ENCODE data around the gene RIGI.

Gene RIGI

GRCh38 chr9:32503008-32503407 is 23.0 kb downstream of the RIGI start:
- no peak overlapping the region for H3K4me3 Mint-ChIP-seq
- peaks cover 29% of the 10 kb centered on the region for H3K36me3 Mint-ChIP-seq (ENCODE audit: low read depth)
- no peaks in the 10 kb centered on the region for H3K27me3 Mint-ChIP-seq
- peaks cover 1% of the 10 kb centered on the region for H3K4me1 Mint-ChIP-seq (ENCODE audit: low read depth)
- no peaks in the 10 kb centered on the region for H3K9me3 Mint-ChIP-seq
- H3K27ac Mint-ChIP-seq, result peak overlapping the region; percentile 19
- DNase-seq, result no peak

- H3K27ac Mint-ChIP-seq, result peak overlapping the region; percentile 35
- peaks cover 33% of the 10 kb centered on the region for H3K36me3 Mint-ChIP-seq (ENCODE audit: low read depth)
- peaks cover 1% of the 10 kb centered on the region for H3K4me1 Mint-ChIP-seq (ENCODE audit: low read depth)
- H3K4me3 Mint-ChIP-seq, result no peak overlapping the region
- no peaks in the 10 kb centered on the region for H3K9me3 Mint-ChIP-seq
- H3K27me3 Mint-ChIP-seq, result no peaks in the 10 kb centered on the region
- no peak for DNase-seq
Measured at GRCh38 chr9:32502464-32502863, 23.5 kb downstream of the RIGI start.

- DNase-seq, result no peak
- H3K27me3 Mint-ChIP-seq, result no peaks in the 10 kb centered on the region
- H3K4me1 Mint-ChIP-seq (ENCODE audit: low read depth), result peaks cover 1% of the 10 kb centered on the region
- H3K27ac Mint-ChIP-seq, result no peak overlapping the region
- H3K9me3 Mint-ChIP-seq, result no peaks in the 10 kb centered on the region
- peaks cover 38% of the 10 kb centered on the region for H3K36me3 Mint-ChIP-seq (ENCODE audit: low read depth)
- no peak overlapping the region for H3K4me3 Mint-ChIP-seq
Measured at GRCh38 chr9:32501868-32502267, 24.1 kb downstream of the RIGI start.

- H3K27me3 Mint-ChIP-seq, result no peaks in the 10 kb centered on the region
- peaks cover 49% of the 10 kb centered on the region for H3K36me3 Mint-ChIP-seq (ENCODE audit: low read depth)
- peaks cover 1% of the 10 kb centered on the region for H3K4me1 Mint-ChIP-seq (ENCODE audit: low read depth)
- no peaks in the 10 kb centered on the region for H3K9me3 Mint-ChIP-seq
- H3K27ac Mint-ChIP-seq, result no peak overlapping the region
- no peak for DNase-seq
- H3K4me3 Mint-ChIP-seq, result no peak overlapping the region
Measured at GRCh38 chr9:32500768-32501167, 25.2 kb downstream of the RIGI start.

- H3K4me3 Mint-ChIP-seq, result no peak overlapping the region
- peaks cover 1% of the 10 kb centered on the region for H3K4me1 Mint-ChIP-seq (ENCODE audit: low read depth)
- peaks cover 62% of the 10 kb centered on the region for H3K36me3 Mint-ChIP-seq (ENCODE audit: low read depth)
- H3K9me3 Mint-ChIP-seq, result no peaks in the 10 kb centered on the region
- H3K27ac Mint-ChIP-seq, result no peak overlapping the region
- no peaks in the 10 kb centered on the region for H3K27me3 Mint-ChIP-seq
- no peak for DNase-seq
Measured at GRCh38 chr9:32497921-32498320, 28.1 kb downstream of the RIGI start.

- no peaks in the 10 kb centered on the region for H3K4me1 Mint-ChIP-seq (ENCODE audit: low read depth)
- peaks cover 72% of the 10 kb centered on the region for H3K36me3 Mint-ChIP-seq (ENCODE audit: low read depth)
- no peak overlapping the region for H3K4me3 Mint-ChIP-seq
- H3K9me3 Mint-ChIP-seq, result no peaks in the 10 kb centered on the region
- no peaks in the 10 kb centered on the region for H3K27me3 Mint-ChIP-seq
- no peak overlapping the region for H3K27ac Mint-ChIP-seq
- DNase-seq, result no peak
Measured at GRCh38 chr9:32490601-32491000, 35.4 kb downstream of the RIGI start.

GRCh38 chr9:32487981-32488380 is 38.0 kb downstream of the RIGI start:
- H3K9me3 Mint-ChIP-seq, result no peaks in the 10 kb centered on the region
- no peak overlapping the region for H3K27ac Mint-ChIP-seq
- no peak overlapping the region for H3K4me3 Mint-ChIP-seq

GRCh38 chr9:32486839-32487562 is 39.0 kb downstream of the RIGI start:
- no peak for DNase-seq
- H3K36me3 Mint-ChIP-seq (ENCODE audit: low read depth), result peaks cover 80% of the 10 kb centered on the region
- no peaks in the 10 kb centered on the region for H3K27me3 Mint-ChIP-seq
- H3K9me3 Mint-ChIP-seq, result no peaks in the 10 kb centered on the region
- H3K27ac Mint-ChIP-seq, result peak overlapping the region; percentile 20
- H3K4me3 Mint-ChIP-seq, result no peak overlapping the region
- H3K4me1 Mint-ChIP-seq (ENCODE audit: low read depth), result no peaks in the 10 kb centered on the region

More at GRCh38 chr9:32487981-32488380, 38.0 kb downstream of the RIGI start:
- Mint-ChIP-seq H3K27me3 (no peaks in the 10 kb centered on the region), H3K36me3 (ENCODE audit: low read depth) (peaks cover 79% of the 10 kb centered on the region), H3K4me1 (ENCODE audit: low read depth) (no peaks in the 10 kb centered on the region)
- DNase-seq, result no peak

GRCh38 chr9:32483343-32483742 is 42.7 kb downstream of the RIGI start:
- no peak overlapping the region for H3K27ac Mint-ChIP-seq
- no peaks in the 10 kb centered on the region for H3K4me1 Mint-ChIP-seq (ENCODE audit: low read depth)
- H3K27me3 Mint-ChIP-seq, result no peaks in the 10 kb centered on the region
- peaks cover 83% of the 10 kb centered on the region for H3K36me3 Mint-ChIP-seq (ENCODE audit: low read depth)
- H3K4me3 Mint-ChIP-seq, result no peak overlapping the region
- no peak for DNase-seq
- no peaks in the 10 kb centered on the region for H3K9me3 Mint-ChIP-seq

Data from activated T-cell treated with anti-CD3 and anti-CD28 coated beads, Interleukin-2, amount 50 U/mL, for 24 hours (primary cell).